Measurements from ENCODE around the gene CHRNA10. TPM values are rescaled to one million over a fixed set of nuclear protein-coding genes. Genes with fewer than 3 reads are reported as not detected.
"Not testable (repeated sequence)": the region's sequence is repeated elsewhere in the genome, so short reads cannot be mapped to it uniquely, and the experiment has no call there.

The CHRNA10 gene
- total RNA-seq, 2 experiments from 2014 or later = 1.3 to 1.4 TPM

GRCh38 chr11:3666023-3666530 lies 5.1 kb downstream of the CHRNA10 start:
- ChIA-PET POLR2A (no interaction called here), CTCF (no interaction called here)

GRCh38 chr11:3665336-3666022 lies 5.7 kb downstream of the CHRNA10 start:
- ChIA-PET CTCF (no interaction called here), POLR2A (no interaction called here)

- POLR2A ChIA-PET = no interaction called here
- CTCF ChIA-PET = interaction anchor here (1.0 kb wide), 1 partner anchor 144 kb away, joined by 3 read pairs; the partner anchor contains the start of gene PGAP2
Measured at GRCh38 chr11:3664032-3664630, 7.1 kb downstream of the CHRNA10 start.

GRCh38 chr11:3662856-3663255 lies 8.3 kb downstream of the CHRNA10 start:
- CTCF ChIA-PET = no interaction called here

GRCh38 chr11:3660960-3661359 lies 10.2 kb downstream of the CHRNA10 start:
- POLR2A ChIA-PET = no interaction called here
- CTCF ChIA-PET = interaction anchor here (1.2 kb wide), 1 partner anchor 9 kb away, joined by 4 read pairs; no protein-coding TSS in a partner anchor

More at GRCh38 chr11:3662856-3663255, 8.3 kb downstream of the CHRNA10 start:
- POLR2A ChIA-PET = no interaction called here

- ChIA-PET CTCF (interaction anchor here (1.2 kb wide), 1 partner anchor 10 kb away, joined by 4 read pairs; no protein-coding TSS in a partner anchor), POLR2A (no interaction called here)
Measured at GRCh38 chr11:3659595-3660515, 11.3 kb downstream of the CHRNA10 start.

GRCh38 chr11:3658252-3658651 lies 12.9 kb downstream of the CHRNA10 start:
- POLR2A ChIA-PET = no interaction called here
- CTCF ChIA-PET = no interaction called here

GRCh38 chr11:3657331-3657730 lies 13.9 kb downstream of the CHRNA10 start:
- POLR2A ChIA-PET, CTCF ChIA-PET: not testable (repeated sequence)

GRCh38 chr11:3655547-3655946 lies 15.6 kb downstream of the CHRNA10 start:
- POLR2A ChIA-PET = no interaction called here
- CTCF ChIA-PET = interaction anchor here (0.6 kb wide), 1 partner anchor 1371 kb away, joined by 3 read pairs; no protein-coding TSS in a partner anchor

- CTCF ChIA-PET, POLR2A ChIA-PET: not testable (repeated sequence)
Measured at GRCh38 chr11:3652514-3652913, 18.7 kb downstream of the CHRNA10 start.

GRCh38 chr11:3649374-3649773 lies 21.8 kb downstream of the CHRNA10 start:
- POLR2A ChIA-PET = not testable (repeated sequence)

GRCh38 chr11:3648843-3649242 lies 22.3 kb downstream of the CHRNA10 start:
- CTCF ChIA-PET, POLR2A ChIA-PET: not testable (repeated sequence)

More at GRCh38 chr11:3649374-3649773, 21.8 kb downstream of the CHRNA10 start:
- CTCF ChIA-PET = not testable (repeated sequence)

GRCh38 chr11:3645552-3645951 lies 25.6 kb downstream of the CHRNA10 start:
- ChIA-PET POLR2A (no interaction called here), CTCF (no interaction called here)

GRCh38 chr11:3644817-3645235 lies 26.4 kb downstream of the CHRNA10 start, which contains the start of gene ART1:
ART1 (plus strand) TSS chr11:3645128; CDS start chr11:3659214, 14,086 bp downstream.
- ChIA-PET POLR2A (no interaction called here), CTCF (no interaction called here)

GRCh38 chr11:3643102-3643546 lies 28.1 kb downstream of the CHRNA10 start:
- CTCF ChIA-PET, POLR2A ChIA-PET: not testable (repeated sequence)

GRCh38 chr11:3642071-3642951 lies 28.9 kb downstream of the CHRNA10 start:
- CTCF ChIA-PET = no interaction called here
- POLR2A ChIA-PET = no interaction called here

GRCh38 chr11:3641701-3642070 lies 29.5 kb downstream of the CHRNA10 start, which contains the start of gene ART5:
ART5 (minus strand) TSS chr11:3641992; CDS start chr11:3641862, 130 bp downstream.
- POLR2A ChIA-PET = no interaction called here

GRCh38 chr11:3641191-3641590 lies 30.0 kb downstream of the CHRNA10 start:
- CTCF ChIA-PET = no interaction called here
- POLR2A ChIA-PET = no interaction called here

More at GRCh38 chr11:3641701-3642070, 29.5 kb downstream of the CHRNA10 start, which contains the start of gene ART5:
- CTCF ChIA-PET = no interaction called here

GRCh38 chr11:3639841-3640240 lies 31.3 kb downstream of the CHRNA10 start:
- POLR2A ChIA-PET = no interaction called here
- CTCF ChIA-PET = no interaction called here

All from activated CD8-positive, alpha-beta memory T cell treated with anti-CD3 and anti-CD28 coated beads for 36 hours (primary cell).